Anterior cingulate cortex (tissue), 58 donors: ENCODE data around the gene THOC6.
A peak's percentile ranks its signal among the peaks of the same experiment; 100 is the strongest.

Source experiments
- DNase-seq, 58 donors: peaks; one replicate each; lab custom pipeline; 2025; lab: John Stamatoyannopoulos, UW

THOC6 gene

GRCh38 chr16:3023669-3024478, at the start of gene THOC6, which contains the start of gene HCFC1R1:
Gene THOC6, plus strand, starts transcription at chr16:3024035. Its CDS starts 292 bp downstream, at chr16:3024327.
Gene HCFC1R1, minus strand, starts transcription at chr16:3023942. Its CDS starts 1 bp downstream, at chr16:3023941.
- peak; percentile 82 to 99 (median 94) for DNase-seq

- DNase-seq = no peak
These were observed 49.3 kb upstream of the THOC6 start for GRCh38 chr16:2974319-2975056.

GRCh38 chr16:2975161-2975795, 48.6 kb upstream of the THOC6 start:
- no peak for DNase-seq

- peak in 12 of 58 donors; percentile 3 to 43 (median 24) for DNase-seq
These were observed 47.6 kb upstream of the THOC6 start for GRCh38 chr16:2976201-2976600.

GRCh38 chr16:2976673-2977072, 47.2 kb upstream of the THOC6 start:
- DNase-seq = no peak

GRCh38 chr16:2977440-2977839, 46.4 kb upstream of the THOC6 start:
- peak in 31 of 58 donors; percentile 12 to 76 (median 41) for DNase-seq

GRCh38 chr16:2979669-2980226, 44.1 kb upstream of the THOC6 start:
- no peak for DNase-seq

GRCh38 chr16:2980227-2981176, 43.3 kb upstream of the THOC6 start, which contains the start of gene PKMYT1:
Gene PKMYT1, minus strand, starts transcription at chr16:2980446. Its CDS starts 789 bp downstream, at chr16:2979657.
- peak; percentile 30 to 89 (median 82) for DNase-seq

GRCh38 chr16:2981177-2981898, 42.5 kb upstream of the THOC6 start:
- DNase-seq = no peak

GRCh38 chr16:2981899-2982250, 42.0 kb upstream of the THOC6 start:
- DNase-seq = no peak

GRCh38 chr16:2982402-2982801, 41.4 kb upstream of the THOC6 start:
- DNase-seq = no peak

- DNase-seq = peak in 54 of 58 donors; percentile 28 to 87 (median 63)
These were observed 40.1 kb upstream of the THOC6 start for GRCh38 chr16:2983706-2984136.

- DNase-seq = no peak
These were observed 38.4 kb upstream of the THOC6 start for GRCh38 chr16:2985462-2985861.

- DNase-seq = peak in 5 of 58 donors; percentile 12 to 37 (median 15)
These were observed 37.9 kb upstream of the THOC6 start for GRCh38 chr16:2985893-2986355.

- no peak for DNase-seq
These were observed 37.1 kb upstream of the THOC6 start for GRCh38 chr16:2986623-2987188.

GRCh38 chr16:2987286-2987685, 36.5 kb upstream of the THOC6 start:
- DNase-seq = no peak

- no peak for DNase-seq
These were observed 36.0 kb upstream of the THOC6 start for GRCh38 chr16:2987833-2988232.

GRCh38 chr16:2988590-2989099, 35.2 kb upstream of the THOC6 start:
- DNase-seq = no peak
